ENCODE measurements around the gene RABEP1. TPM values are rescaled to one million over a fixed set of nuclear protein-coding genes. Genes with fewer than 3 reads are reported as not detected.

RABEP1 gene
- polyA plus RNA-seq, 3 donors: 58.9 to 68.4 (median 59.0) TPM

DNA sequence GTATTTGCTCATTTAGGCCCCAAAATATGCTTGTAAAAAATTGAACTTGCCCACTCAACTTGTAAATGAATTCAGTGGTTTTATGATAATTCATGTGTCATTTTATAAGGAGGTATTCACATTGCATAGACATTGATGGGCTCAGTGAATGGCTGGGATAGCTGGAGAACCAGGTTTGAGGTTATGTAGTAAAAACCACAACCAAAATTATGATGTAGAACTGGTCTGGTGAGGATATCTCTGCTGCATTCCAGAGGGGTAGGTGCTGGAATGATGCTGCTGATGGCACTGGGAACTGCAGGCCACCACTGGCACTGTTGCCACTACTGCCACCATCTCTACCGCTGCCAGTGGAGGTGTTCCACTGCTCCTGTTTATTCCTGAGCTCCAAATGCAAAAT is 21.5 kb upstream of the RABEP1 start:
- no peak for DNase-seq

GRCh38 chr17:5262416-5262991 is 19.6 kb upstream of the RABEP1 start:
- DNase-seq: no peak

DNA sequence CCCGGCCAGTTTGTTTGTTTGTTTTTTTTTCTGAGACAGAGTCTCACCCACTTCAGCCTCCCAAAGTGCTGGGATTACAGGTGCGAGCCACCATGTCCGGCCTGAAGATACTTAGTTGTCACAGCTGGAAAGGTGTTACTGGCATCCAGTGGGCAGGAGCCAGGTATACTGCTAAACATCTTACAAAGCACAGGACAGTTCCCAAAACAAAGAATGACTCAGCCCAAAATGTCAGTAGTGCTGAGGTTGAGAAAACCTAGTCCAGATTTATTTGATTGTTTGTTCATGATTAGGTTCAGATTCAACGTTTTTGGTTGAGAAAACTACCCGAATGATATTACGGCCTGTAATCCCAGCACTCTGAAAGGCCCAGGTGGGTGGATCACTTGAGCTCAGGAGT is 18.6 kb upstream of the RABEP1 start:
- no peak for DNase-seq

- no peak for DNase-seq
These were observed 17.2 kb upstream of the RABEP1 start for GRCh38 chr17:5264893-5265292.

DNA sequence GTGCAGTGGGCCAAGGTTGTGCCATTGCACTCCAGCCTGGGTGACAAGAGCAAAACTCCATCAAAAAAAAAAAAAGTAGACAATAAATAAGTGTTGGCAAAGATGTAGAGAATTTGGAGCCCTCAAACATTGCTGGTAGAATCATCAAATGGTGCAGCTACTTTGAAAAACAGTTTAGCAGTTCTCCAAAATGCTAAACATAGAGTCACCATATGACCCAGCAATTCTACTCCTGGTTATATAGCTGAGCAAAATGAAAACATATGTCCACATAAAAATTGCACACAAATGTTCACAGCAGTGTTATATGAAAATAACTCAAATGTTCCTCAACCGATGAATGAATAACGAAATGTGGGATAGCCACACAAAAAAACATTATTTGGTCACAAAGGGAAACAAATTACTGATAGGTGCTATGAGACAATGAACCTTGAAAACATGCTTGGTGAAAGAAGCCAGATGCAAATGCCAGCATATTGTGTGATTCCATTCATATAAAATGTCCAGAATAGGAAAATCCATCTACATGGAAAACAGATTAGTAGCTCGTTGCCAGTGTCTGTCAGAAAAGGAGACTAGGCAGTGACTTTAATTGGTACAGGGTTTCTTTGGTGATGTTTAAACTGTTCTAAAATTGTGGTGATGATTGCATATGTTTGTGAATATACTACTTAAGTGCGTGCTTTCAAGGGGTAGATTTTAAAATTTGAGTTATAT is 12.7 kb upstream of the RABEP1 start:
- no peak for DNase-seq

GRCh38 chr17:5272322-5272721 is 9.8 kb upstream of the RABEP1 start:
- no peak for DNase-seq

DNA sequence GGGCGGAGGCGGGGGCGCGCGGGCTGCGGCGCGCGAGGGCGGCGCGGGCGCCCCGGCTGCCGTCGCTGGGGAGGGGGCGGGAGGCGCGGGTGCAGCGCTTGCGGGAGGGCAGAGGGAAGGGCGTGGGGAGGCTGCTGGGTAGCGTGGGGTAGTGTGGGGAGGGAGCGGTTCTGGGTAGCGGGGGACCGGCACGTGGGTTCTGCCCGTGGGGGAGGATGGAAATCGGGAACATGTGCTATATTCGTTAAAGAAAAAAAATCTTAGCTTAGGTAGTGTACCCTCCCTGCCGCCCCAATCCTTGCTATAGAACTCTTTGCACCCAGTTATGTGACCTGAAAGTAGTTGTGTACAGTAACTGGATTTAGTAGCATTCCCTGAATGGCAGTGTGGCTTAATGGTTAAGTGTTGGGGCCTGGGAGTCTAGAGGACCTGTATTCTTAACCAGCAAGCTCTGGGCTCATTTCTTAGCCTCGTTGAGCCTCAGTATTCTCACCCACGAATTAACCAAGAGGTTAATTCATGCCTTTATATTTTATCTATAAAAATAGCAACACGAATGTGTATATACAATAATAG is 646 bp downstream of the RABEP1 start:
- DNase-seq: no peak

- DNase-seq: no peak
These were observed 1.7 kb downstream of the RABEP1 start for GRCh38 chr17:5283571-5284315.

DNA sequence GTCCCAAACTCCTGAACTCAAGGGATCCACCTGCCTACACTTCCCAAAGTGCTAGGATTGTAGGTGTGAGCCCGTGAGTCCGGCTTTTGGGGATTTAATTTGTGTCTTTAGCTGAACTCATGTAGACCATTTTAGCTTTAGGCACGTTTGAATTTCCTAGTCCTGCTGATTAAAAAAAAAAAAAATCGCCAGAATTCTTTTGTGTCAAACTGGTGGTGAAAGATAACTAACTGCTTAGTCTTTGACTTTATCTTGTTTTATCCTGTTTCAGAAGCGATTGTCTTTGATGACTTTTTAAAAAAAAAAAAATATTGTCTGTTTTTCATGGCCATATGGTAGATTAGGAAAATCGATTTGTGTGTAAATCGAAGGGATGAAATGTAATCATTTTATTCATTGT is 2.6 kb downstream of the RABEP1 start:
- no peak for DNase-seq

GRCh38 chr17:5286846-5287245 is 4.8 kb downstream of the RABEP1 start:
- no peak for DNase-seq

DNA sequence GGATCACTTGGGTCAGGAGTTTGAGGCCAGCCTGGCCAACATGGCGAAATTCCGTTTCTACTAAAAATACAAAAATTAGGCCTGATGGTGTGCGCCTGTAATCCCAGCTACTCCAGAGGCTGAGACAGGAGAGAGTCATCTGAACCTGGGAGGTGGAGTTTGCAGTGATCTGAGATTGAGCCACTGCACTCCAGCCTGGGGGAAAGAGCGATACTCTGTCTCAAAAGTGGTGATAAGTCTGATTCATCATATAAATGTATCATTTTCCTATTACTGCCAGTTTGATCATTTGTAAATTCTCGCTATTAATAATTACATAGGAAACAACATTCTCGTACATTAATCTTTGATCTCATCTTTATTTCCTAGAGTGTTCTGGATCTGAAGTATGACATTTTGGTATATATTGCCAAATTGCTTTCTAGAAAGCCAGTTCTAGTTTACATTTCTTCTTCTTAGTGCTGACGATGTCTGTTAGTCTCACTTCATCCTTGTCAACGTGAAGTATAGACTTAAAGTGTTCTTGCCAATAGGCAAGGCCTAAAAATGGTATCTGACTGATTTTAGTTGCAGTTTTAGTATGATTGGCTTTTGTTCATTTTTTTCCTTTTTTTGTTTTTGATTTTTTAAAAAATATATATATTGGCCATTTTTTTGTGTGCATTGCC is 9.7 kb downstream of the RABEP1 start:
- no peak for DNase-seq

- no peak for DNase-seq
These were observed 15.2 kb downstream of the RABEP1 start for GRCh38 chr17:5297245-5297644.

- no peak for DNase-seq
These were observed 17.3 kb downstream of the RABEP1 start for GRCh38 chr17:5299383-5299782.

- DNase-seq: no peak
These were observed 22.6 kb downstream of the RABEP1 start for GRCh38 chr17:5304636-5305035.

- no peak for DNase-seq
These were observed 27.8 kb downstream of the RABEP1 start for GRCh38 chr17:5309851-5310250.

DNA sequence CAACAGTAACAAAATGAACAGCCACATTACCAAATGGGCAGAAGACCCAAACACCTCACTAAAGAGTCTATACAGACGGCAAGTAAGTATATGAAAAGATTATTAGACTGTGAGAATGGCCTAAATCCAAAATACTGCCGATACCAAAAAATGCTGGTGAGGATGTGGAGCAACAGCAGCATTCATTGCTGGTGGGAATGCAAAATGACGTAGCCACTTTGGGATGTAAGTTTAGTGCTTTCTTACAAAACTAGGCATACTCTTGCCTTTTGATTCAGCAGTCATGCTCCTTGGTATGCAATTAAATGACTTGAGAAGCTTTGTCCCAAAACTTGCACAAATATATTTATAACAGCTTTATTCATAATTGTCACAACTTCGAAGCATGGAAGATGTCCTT is 43.8 kb downstream of the RABEP1 start:
- DNase-seq: no peak

DNA sequence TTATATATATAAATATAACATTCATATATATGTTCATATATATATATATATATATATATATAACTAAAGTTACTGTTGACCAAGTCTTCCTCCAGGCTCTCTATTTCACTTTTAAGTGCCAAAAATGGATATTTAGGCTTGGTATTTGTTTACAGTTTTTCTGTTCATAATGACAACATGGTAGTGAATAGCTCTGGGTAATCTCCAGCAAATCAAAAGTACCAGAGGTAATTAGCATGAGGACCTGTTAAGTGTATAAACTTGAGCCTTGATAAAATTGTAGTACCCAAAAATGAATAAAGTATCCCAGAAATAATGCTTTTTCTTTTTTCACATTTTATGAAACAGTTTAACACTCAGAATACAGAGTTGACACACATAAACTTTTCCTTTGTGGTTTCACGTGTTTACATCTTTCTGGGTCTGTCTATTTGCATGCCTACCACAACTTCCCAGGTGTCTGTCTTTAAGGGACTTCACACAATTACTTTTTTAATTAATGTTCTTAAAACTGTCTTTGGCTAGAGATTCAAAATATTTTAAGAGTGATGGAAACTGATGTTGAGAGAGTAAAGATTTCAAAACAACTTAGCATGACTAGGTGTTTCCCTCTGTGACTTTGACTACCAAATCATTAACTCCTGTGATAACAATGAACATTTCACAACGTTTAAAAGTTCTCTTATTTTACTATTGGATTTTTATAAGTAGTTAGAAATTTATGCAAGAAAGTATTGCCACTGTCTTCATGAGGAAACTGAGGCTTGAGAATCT is 47.9 kb downstream of the RABEP1 start:
- DNase-seq: no peak

DNA sequence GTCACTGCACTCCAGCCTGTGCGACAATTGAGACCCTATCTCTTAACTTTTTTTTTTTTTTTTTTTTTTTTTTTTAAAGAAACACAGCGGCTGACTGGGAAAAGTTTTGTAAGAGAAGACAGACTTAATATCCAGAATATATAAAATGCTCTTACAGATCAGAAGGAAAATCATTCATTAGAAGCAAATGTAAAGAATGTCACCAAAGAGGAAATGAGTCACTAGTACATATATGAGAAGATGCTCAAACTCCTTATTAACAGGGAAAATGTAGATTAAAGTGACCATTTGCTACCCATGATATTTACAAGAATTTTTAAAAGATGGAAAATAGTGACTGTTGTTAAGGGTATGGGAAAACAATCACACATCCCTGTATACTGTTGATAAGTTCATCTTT is 48.9 kb downstream of the RABEP1 start:
- no peak for DNase-seq

- DNase-seq: no peak
These were observed 49.4 kb downstream of the RABEP1 start for GRCh38 chr17:5331506-5331905.

- DNase-seq: no peak
These were observed 62.8 kb downstream of the RABEP1 start for GRCh38 chr17:5344914-5345313.

- no peak for DNase-seq
These were observed 70.7 kb downstream of the RABEP1 start for GRCh38 chr17:5352681-5353289.

All from renal pelvis (tissue), 4 donors.